CD4-positive, alpha-beta memory T cell (primary cell): Measurements from ENCODE around the gene CAND1. TPM values are rescaled to one million over a fixed set of nuclear protein-coding genes. Genes with fewer than 3 reads are reported as not detected.

Experiments
- CTCF ChIA-PET: fragments of 350-600 bp; sonication (Branson Sonifier 250); formaldehyde crosslinking; loops from one replicate; lab custom pipeline; 2021; ENCODE audit warnings: inconsistent platforms; ENCODE audit not compliant: partially characterized antibody; lab: Charles Lee
- POLR2A ChIA-PET: fragments of 350-600 bp; sonication (Branson Sonifier 250); formaldehyde crosslinking; loops from one replicate; lab custom pipeline; 2021; ENCODE audit not compliant: partially characterized antibody; lab: Charles Lee
- DNase-seq, 5 donors: peaks; one replicate each; pipeline versions ENCODE4 v3.0.0 to v3.0.0-alpha.2; 2020 to 2022; ENCODE audit warnings: mixed read lengths in 1 of 5
- H3K27ac ChIP-seq: one replicate; pipeline ENCODE4 v1.7.0; 2013; ENCODE audit warnings: low read depth, low read length
- H3K27me3 ChIP-seq: 2 replicates; pipeline ENCODE4 v1.7.0; 2013; ENCODE audit warnings: mild to moderate bottlenecking, low read length, moderate library complexity; ENCODE audit not compliant: insufficient read depth
- H3K36me3 ChIP-seq: 2 replicates; pipeline ENCODE4 v1.7.0; 2013; ENCODE audit warnings: mild to moderate bottlenecking, low read length, moderate library complexity; ENCODE audit not compliant: insufficient read depth
- H3K4me1 ChIP-seq: 2 replicates; pipeline ENCODE4 v1.7.0; 2013; ENCODE audit warnings: mild to moderate bottlenecking, low read length, moderate library complexity; ENCODE audit not compliant: insufficient read depth
- H3K4me3 ChIP-seq, 2 donors: one replicate each; pipeline ENCODE4 v1.7.0; 2013; ENCODE audit warnings: low read length in 2 of 2, mild to moderate bottlenecking in 1 of 2
- H3K9me3 ChIP-seq, 2 donors: one replicate each; pipeline ENCODE4 v1.7.0; 2013; ENCODE audit warnings: low read length in 2 of 2, control low read depth in 1 of 2; ENCODE audit not compliant: control insufficient read depth in 1 of 2
- H3K27ac Mint-ChIP-seq, 7 donors: one replicate each; pipeline ENCODE4 v1.8.0; 2020 to 2021; ENCODE audit warnings: mixed read lengths in 7 of 7, mild to moderate bottlenecking in 6 of 7, inconsistent platforms in 3 of 7, moderate library complexity in 3 of 7
- H3K27me3 Mint-ChIP-seq, 2 donors: one replicate each; pipeline ENCODE4 v1.8.0; 2020 to 2021; ENCODE audit warnings: mixed read lengths in 2 of 2
- H3K36me3 Mint-ChIP-seq, 2 donors: one replicate each; pipeline ENCODE4 v1.8.0; 2020 to 2021; ENCODE audit warnings: mixed read lengths in 2 of 2, inconsistent platforms in 1 of 2, mild to moderate bottlenecking in 1 of 2
- H3K4me1 Mint-ChIP-seq, 4 donors: one replicate each; pipeline ENCODE4 v1.8.0; 2020 to 2021; ENCODE audit warnings: mixed read lengths in 4 of 4, mild to moderate bottlenecking in 1 of 4
- H3K4me3 Mint-ChIP-seq, 8 donors: one replicate each; pipeline ENCODE4 v1.8.0; 2020 to 2021; ENCODE audit warnings: mixed read lengths in 8 of 8, mild to moderate bottlenecking in 7 of 8, moderate library complexity in 6 of 8, inconsistent platforms in 3 of 8
- H3K9me3 Mint-ChIP-seq, 8 donors: one replicate each; pipeline ENCODE4 v1.8.0; 2020 to 2021; ENCODE audit warnings: mixed read lengths in 8 of 8, mild to moderate bottlenecking in 5 of 8, inconsistent platforms in 3 of 8, moderate library complexity in 1 of 8
- intact Hi-C: fragments of 100-400 bp; cut with micrococcal nuclease; formaldehyde crosslinking; loops from one replicate; pipeline ENCODE4 v1.15.1; 2023
- polyA plus RNA-seq, 2 donors: library from polyadenylated mRNA; unstranded; fragments of 300-500 nt; fragmentation: Illumina TruSeq; gene quantifications; one replicate each; pipeline ENCODE4 v1.2.3, GENCODE V29; 2021
- total RNA-seq, 2 experiments: library from RNA; stranded (reverse); gene quantifications; one replicate each; pipeline ENCODE4 v1.2.3, GENCODE V29; 2021

Gene CAND1
- total and polyA plus RNA-seq, 4 experiments from 2014 or later, result 75.5 to 124 (median 101) TPM

DNA sequence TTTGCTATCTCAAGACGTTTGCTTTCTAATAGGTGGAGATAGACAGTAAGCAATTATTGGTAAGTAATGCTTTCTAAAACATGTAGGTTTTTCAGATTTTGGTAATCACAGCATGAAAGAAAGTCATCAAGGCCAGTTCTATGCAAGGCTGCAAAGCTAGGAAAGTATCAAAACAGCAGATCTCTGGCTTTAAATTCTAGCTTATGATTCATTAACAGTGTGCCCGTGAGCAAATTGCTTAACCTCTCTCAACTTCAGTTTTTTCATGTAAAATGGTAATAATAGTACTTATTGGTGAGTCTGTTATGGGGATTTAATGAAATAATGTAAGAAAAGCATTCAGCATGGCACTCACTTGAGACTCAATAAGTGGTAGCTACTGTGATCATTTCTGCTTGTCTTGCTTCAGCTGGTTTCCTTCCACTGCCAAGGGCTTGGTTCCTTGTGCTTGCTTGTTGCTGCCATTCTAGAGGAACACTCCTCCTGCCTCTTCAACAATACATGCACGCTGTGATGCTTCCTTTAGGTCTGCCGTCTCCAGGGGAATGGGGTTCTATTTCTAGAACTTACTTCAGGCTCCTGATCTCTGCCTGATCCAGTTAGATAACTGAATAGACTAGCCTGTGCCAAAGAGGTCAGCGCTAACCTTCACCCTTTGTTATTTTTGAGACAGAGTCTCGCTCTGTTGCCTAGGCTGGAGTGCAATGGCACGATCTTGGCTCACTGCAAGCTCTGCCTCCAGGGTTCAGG lies 88.4 kb downstream of the CAND1 start:
- Mint-ChIP-seq H3K36me3 (no peaks in the 10 kb centered on the region), H3K4me3 (no peak overlapping the region), H3K27me3 (no peaks in the 10 kb centered on the region), H3K27ac (no peak overlapping the region), H3K4me1 (peaks cover 7 to 16% (median 10%) of the 10 kb centered on the region in 4 donors), H3K9me3 (no peaks in the 10 kb centered on the region)
- ChIA-PET CTCF (interaction anchor here (0.9 to 10.5 kb wide), 15 partner anchors 11 to 683 kb away, joined by 3 to 301 read pairs (median 5); partner anchors contain the start of gene DYRK2), POLR2A (interaction anchor here (0.7 to 2.6 kb wide), 4 partner anchors 13 to 586 kb away, joined by 3 to 26 read pairs (median 6); no protein-coding TSS in a partner anchor)
- intact Hi-C loops, result loop anchor here (2.0 to 10.0 kb wide), 4 partner anchors 79 to 867 kb away; partner anchors contain the start of gene IL26
- peaks cover 12% of the 10 kb centered on the region for H3K4me1 ChIP-seq
- no peaks in the 10 kb centered on the region for H3K36me3 ChIP-seq
- H3K4me3 ChIP-seq, result no peak overlapping the region
- no peak overlapping the region for H3K27ac ChIP-seq
- H3K27me3 ChIP-seq, result no peaks in the 10 kb centered on the region
- no peaks in the 10 kb centered on the region for H3K9me3 ChIP-seq
- no peak for DNase-seq

DNA sequence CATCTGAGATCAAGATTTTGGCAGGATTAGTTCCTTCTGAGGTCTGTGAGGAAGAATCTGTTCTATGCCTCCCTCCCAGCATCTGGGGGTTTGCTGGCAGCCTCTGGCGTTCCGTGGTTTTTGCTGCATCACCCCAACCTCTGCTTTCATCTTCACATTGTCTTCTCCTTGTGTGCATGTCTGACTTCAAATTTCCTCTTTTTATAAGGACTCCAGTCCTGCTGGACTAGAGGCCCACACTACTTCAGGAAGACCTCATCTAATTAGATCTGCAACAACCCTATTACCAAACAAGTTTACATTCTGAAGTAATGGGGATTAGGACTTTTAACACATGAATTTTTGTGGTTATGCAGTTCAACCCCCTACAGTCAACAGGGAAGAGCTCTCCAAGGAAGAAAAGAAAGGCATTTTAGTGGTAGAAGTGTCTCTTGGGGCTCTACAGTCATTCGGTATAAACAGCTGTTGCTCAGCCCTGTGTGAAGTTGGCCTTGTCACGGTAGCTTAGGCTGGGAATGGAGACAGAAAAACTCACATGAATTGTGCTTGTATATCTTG lies 89.7 kb downstream of the CAND1 start:
- Mint-ChIP-seq H3K4me3 (no peak overlapping the region), H3K36me3 (no peaks in the 10 kb centered on the region), H3K4me1 (peaks cover 7 to 15% (median 10%) of the 10 kb centered on the region in 4 donors), H3K9me3 (no peaks in the 10 kb centered on the region), H3K27me3 (no peaks in the 10 kb centered on the region), H3K27ac (no peak overlapping the region)
- POLR2A ChIA-PET, result interaction anchor here (1.6 kb wide), 1 partner anchor 290 kb away, joined by 4 read pairs; the partner anchor contains the start of gene DYRK2
- no peak for DNase-seq
- H3K9me3 ChIP-seq, result no peaks in the 10 kb centered on the region
- H3K27me3 ChIP-seq, result no peaks in the 10 kb centered on the region
- no peak overlapping the region for H3K27ac ChIP-seq
- no peaks in the 10 kb centered on the region for H3K36me3 ChIP-seq
- no peak overlapping the region for H3K4me3 ChIP-seq
- intact Hi-C loops, result loop anchor here (5.0 to 10.0 kb wide), 2 partner anchors 683 to 866 kb away; partner anchors contain the start of gene IL26
- CTCF ChIA-PET, result interaction anchor here (1.2 to 10.5 kb wide), 3 partner anchors 369 to 587 kb away, joined by 3 to 301 read pairs (median 6); no protein-coding TSS in a partner anchor
- H3K4me1 ChIP-seq, result peaks cover 12% of the 10 kb centered on the region

- no peak overlapping the region for H3K27ac ChIP-seq
- ChIA-PET CTCF (interaction anchor here (0.8 kb wide), 1 partner anchor 8 kb away, joined by 5 read pairs; no protein-coding TSS in a partner anchor), POLR2A (no interaction called here)
- H3K9me3 Mint-ChIP-seq, result no peaks in the 10 kb centered on the region
- intact Hi-C loops, result no loop called here
- no peak for DNase-seq
- H3K36me3 ChIP-seq, result no peaks in the 10 kb centered on the region
- H3K9me3 ChIP-seq, result no peaks in the 10 kb centered on the region
- H3K4me3 Mint-ChIP-seq, result no peak overlapping the region
- no peaks in the 10 kb centered on the region for H3K27me3 ChIP-seq
- H3K27me3 Mint-ChIP-seq, result no peaks in the 10 kb centered on the region
- no peak overlapping the region for H3K4me3 ChIP-seq
- no peaks in the 10 kb centered on the region for H3K36me3 Mint-ChIP-seq
- H3K4me1 Mint-ChIP-seq, result no peaks in the 10 kb centered on the region
- H3K27ac Mint-ChIP-seq, result no peak overlapping the region
- H3K4me1 ChIP-seq, result no peaks in the 10 kb centered on the region
These were observed 93.4 kb downstream of the CAND1 start for GRCh38 chr12:67362526-67362925.

DNA sequence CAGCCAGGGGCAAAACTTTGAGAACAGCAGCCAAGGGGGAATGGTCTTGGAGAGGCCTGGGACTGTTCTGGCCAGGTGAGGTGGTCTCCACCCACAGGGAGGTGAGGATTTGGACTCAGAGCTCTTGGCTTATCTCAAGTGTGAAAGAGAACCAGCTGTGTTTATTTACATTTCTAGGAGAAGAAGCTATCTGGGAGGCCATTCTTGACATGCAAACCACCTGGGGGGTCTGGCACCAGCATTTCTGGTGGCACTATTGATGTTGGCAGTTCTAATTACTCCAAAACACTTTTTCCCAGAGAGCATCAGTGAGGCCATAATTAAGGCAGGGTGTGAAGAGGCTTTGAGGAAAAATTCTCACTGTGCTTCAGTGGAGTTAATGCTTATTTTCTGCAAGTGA lies 95.1 kb downstream of the CAND1 start:
- no peaks in the 10 kb centered on the region for H3K9me3 Mint-ChIP-seq
- no peak overlapping the region for H3K27ac Mint-ChIP-seq
- no peak for DNase-seq
- no peak overlapping the region for H3K4me3 Mint-ChIP-seq
- no peaks in the 10 kb centered on the region for H3K4me1 ChIP-seq
- no peaks in the 10 kb centered on the region for H3K36me3 Mint-ChIP-seq
- H3K9me3 ChIP-seq, result no peaks in the 10 kb centered on the region
- H3K27ac ChIP-seq, result no peak overlapping the region
- CTCF ChIA-PET, result interaction anchor here (1.0 to 1.8 kb wide), 2 partner anchors 8 to 578 kb away, joined by 6 read pairs; no protein-coding TSS in a partner anchor
- no peaks in the 10 kb centered on the region for H3K4me1 Mint-ChIP-seq
- no peaks in the 10 kb centered on the region for H3K36me3 ChIP-seq
- H3K27me3 Mint-ChIP-seq, result no peaks in the 10 kb centered on the region
- intact Hi-C loops, result no loop called here
- POLR2A ChIA-PET, result no interaction called here
- no peaks in the 10 kb centered on the region for H3K27me3 ChIP-seq
- no peak overlapping the region for H3K4me3 ChIP-seq

- Mint-ChIP-seq H3K27me3 (no peaks in the 10 kb centered on the region), H3K27ac (no peak overlapping the region), H3K4me1 (no peaks in the 10 kb centered on the region), H3K4me3 (no peak overlapping the region), H3K36me3 (no peaks in the 10 kb centered on the region), H3K9me3 (no peaks in the 10 kb centered on the region)
- CTCF ChIA-PET, result interaction anchor here (1.0 kb wide), 1 partner anchor 9 kb away, joined by 6 read pairs; no protein-coding TSS in a partner anchor
- no peaks in the 10 kb centered on the region for H3K4me1 ChIP-seq
- POLR2A ChIA-PET, result no interaction called here
- no peak overlapping the region for H3K4me3 ChIP-seq
- intact Hi-C loops, result no loop called here
- no peak overlapping the region for H3K27ac ChIP-seq
- no peak for DNase-seq
- H3K36me3 ChIP-seq, result no peaks in the 10 kb centered on the region
- H3K27me3 ChIP-seq, result no peaks in the 10 kb centered on the region
- H3K9me3 ChIP-seq, result no peaks in the 10 kb centered on the region
These were observed 96.0 kb downstream of the CAND1 start for GRCh38 chr12:67365131-67365530.

GRCh38 chr12:67367843-67368242 lies 98.7 kb downstream of the CAND1 start:
- ChIA-PET POLR2A (no interaction called here), CTCF (interaction anchor here (1.6 kb wide), 1 partner anchor 575 kb away, joined by 5 read pairs; no protein-coding TSS in a partner anchor)
- Histone ChIP-seq H3K9me3 (no peaks in the 10 kb centered on the region), H3K27me3 (no peaks in the 10 kb centered on the region), H3K27ac (no peak overlapping the region), H3K36me3 (no peaks in the 10 kb centered on the region), H3K4me1 (no peaks in the 10 kb centered on the region), H3K4me3 (no peak overlapping the region)
- H3K4me1 Mint-ChIP-seq, result peaks cover 0 to 1% (median under 1%) of the 10 kb centered on the region in 4 donors
- intact Hi-C loops, result no loop called here
- peaks cover 0 to 7% (median 2%) of the 10 kb centered on the region in 8 donors for H3K9me3 Mint-ChIP-seq
- DNase-seq, result no peak
- H3K27ac Mint-ChIP-seq, result no peak overlapping the region
- no peak overlapping the region for H3K4me3 Mint-ChIP-seq
- H3K27me3 Mint-ChIP-seq, result no peaks in the 10 kb centered on the region
- H3K36me3 Mint-ChIP-seq, result no peaks in the 10 kb centered on the region
